GM19438 (cell line): ENCODE results near the gene CARD9.
A peak's percentile ranks its signal among the peaks of the same experiment; 100 is the strongest.

Experiments used
- ATAC-seq: cut with Tn5 transposase; IDR thresholded peaks from one replicate; pipeline ENCODE4 v1.9.1; 2021; ENCODE audit warnings: low read depth; ENCODE audit not compliant: unreplicated experiment

Gene CARD9

DNA sequence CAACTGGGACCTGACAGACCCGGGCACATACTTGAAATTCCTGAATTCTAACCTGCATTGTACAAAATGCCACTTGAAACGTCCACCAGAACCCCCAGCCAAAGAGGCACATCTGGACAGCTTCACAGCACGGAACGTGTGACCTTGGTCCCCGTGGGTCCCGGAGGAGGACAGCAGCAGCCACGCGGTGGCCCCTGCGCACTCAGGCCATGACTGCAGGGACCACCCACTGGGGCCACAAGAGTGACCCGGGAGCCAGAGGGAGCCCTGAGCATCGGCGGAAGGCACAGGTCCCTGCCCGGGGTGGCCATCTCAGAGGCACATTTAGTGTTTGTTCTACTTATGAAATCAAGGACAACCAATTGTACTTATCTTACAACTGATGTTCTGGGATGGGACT, 28.6 kb upstream of the CARD9 start:
- no peak for ATAC-seq

DNA sequence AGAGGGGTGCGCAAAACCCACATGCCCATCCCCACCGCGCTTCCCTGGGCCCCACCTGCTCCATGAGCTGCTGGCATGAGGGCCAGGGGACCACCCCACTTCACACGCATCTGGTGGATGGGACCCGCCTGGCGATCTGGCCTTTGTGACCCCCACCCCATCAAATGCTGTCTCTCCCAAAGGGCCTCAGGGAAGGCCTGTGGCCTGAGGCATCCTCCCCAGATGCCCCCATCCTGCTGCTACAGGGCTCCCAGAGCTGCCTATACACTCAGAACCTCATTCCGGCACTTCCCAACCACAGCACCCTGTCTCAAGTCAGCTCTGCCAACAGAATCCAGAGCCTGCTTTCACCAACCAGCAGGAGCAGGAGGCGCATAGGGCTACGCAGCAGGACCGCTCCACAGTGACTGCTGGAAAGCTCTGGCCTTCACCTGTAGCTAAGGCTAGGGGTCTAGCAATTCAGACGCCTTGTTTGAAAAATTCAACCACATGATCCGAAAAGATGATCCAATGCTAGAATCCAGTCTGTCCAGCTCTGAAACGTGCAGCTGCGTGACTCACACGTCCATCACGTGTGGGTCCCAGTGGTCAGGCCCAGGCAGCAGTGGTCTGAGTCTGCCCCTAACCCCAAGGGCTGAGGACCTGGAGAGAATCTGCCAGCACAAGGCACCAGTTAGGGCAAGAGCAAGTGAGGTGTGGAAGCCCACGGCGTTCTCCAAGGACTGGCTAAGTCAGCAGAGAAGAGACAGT, 27.9 kb upstream of the CARD9 start:
- ATAC-seq = no peak

DNA sequence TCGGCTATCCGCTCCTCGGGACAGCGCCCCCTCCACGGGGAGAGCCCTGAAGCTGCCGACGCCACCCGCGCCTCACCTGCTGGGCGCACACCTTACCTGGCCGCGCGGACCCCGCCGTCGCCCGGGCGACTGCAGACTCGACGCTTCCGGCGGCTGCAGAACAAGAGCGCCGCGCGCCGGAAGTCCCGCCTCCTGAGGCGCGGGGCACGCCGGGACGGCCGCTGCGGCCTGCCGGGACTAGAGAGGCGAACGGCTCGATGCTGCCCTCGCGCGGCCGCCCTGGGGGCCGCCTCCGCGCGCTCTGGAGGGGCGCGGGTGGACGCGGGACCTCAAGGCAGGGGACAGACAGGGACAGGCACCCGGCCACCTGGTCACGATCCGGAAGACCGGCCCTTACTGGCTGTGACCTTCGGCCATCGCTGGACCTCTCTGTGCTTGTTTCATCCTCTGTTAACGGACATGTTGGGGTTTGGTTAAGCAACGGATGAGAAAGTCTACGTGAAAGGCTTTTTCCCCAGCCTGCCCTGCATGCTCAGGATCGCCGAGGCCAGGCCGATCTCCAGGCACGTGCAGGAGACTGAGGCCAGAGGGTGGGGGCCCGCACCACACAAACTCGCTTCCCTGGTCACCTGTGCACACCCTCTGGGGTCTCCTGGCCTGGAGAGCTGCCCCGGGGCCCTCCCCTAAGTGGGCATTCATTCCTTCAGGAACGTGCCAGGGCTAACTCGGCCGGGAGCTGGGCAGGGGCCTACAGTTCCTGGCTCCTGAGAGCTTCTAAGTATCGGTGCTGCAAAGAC, 26.8 kb upstream of the CARD9 start, which contains the start of gene SNAPC4:
Gene SNAPC4 (minus strand): TSS at position 133 of the 797 bp plus-strand sequence. CDS start 1,742 bp downstream, outside the sequence.
- peak; percentile 48 for ATAC-seq

DNA sequence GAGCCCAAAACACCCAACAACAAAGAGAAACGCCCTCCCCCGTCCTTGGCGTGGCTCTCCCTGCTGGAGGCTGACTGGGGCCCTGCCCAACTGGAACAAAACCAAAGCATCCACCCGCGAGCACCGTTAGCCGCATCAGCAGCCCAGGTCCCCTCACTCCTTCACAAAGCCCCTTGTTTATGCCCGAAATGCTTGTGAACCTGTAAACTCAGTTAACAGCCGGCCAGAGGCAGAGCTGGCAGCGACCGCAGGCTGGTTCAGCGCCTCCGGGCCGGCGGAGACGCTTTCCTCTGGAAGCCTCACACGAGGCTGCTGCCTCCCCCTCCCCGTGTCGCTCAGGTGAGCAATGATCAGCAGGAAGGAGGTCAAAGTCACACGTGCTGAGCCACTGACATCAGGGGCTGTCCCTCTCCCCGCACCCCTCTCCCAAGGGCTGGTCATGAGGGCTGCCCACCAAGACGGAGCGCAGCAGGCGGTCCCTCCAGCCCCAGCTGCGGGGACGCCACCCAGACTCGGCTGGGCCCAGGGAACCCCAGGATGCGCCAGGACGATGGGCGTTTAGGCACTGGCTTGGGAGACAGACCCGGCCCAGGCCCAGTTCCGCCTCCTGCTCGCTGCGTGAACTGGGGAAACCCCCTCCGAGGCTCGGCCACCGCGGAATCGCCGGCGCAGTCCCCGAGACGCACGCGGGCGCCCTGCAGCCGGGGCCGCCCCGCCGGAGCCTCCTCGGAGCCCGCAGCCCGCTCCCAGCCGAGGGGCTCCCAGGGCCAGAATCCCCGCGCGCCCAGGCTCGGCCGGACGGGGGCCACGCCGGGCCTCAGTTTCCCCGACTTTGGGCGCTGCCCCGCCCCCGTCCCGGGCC, 25.9 kb upstream of the CARD9 start:
- peak; percentile 9 for ATAC-seq

DNA sequence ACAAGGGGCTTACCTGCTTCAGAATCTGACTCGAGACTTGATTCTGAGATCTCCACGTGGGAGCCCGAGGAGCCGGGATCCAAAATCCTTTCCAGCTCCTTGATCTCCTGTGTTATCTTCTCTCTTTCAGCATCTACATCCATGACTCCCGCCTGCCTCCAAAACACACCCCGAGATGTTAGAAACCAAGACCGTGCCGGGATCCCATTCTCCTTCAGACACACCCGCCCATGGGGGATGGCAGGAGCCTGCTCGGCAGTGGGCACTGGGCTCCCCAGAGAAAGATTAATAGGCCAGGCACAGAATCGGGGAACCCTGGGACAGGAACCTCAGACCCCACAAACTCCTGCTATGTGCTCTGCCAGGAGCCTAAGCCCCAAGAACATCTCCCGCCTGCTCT, 24.8 kb upstream of the CARD9 start:
- no peak for ATAC-seq

DNA sequence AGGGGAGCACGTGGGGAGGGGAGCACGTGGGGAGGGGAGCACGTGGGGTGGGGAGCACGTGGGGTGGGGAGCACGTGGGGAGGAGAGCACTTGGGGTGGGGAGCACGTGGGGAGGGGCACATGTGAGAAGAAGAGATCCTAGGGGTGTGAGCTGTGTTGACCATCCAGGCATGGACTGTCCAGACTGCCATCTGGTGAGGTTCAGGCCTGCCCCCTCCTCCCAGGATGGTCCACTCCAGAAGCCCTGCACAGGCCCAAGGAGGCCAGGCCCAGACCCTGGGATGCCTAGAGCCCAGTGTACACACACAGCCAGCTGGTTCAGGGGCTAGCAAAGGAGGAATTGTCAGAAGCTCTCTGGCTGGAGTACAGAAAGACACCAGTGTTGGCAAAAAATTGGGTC, 24.2 kb upstream of the CARD9 start:
- no peak for ATAC-seq

DNA sequence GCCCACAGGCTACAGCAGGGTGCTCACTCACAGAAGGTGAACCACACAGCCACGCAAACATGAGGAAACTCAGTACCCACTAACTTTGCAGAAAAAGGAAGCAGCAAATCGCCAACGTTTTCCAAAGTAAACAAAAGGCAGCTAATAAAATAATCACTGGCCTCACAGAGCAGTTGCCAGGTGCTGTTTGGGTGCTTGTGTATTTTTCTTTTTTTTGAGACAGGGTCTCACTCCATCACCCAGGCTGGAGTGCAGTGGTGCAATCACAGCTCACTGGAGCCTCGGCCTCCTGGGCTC, 22.7 kb upstream of the CARD9 start:
- ATAC-seq = no peak

DNA sequence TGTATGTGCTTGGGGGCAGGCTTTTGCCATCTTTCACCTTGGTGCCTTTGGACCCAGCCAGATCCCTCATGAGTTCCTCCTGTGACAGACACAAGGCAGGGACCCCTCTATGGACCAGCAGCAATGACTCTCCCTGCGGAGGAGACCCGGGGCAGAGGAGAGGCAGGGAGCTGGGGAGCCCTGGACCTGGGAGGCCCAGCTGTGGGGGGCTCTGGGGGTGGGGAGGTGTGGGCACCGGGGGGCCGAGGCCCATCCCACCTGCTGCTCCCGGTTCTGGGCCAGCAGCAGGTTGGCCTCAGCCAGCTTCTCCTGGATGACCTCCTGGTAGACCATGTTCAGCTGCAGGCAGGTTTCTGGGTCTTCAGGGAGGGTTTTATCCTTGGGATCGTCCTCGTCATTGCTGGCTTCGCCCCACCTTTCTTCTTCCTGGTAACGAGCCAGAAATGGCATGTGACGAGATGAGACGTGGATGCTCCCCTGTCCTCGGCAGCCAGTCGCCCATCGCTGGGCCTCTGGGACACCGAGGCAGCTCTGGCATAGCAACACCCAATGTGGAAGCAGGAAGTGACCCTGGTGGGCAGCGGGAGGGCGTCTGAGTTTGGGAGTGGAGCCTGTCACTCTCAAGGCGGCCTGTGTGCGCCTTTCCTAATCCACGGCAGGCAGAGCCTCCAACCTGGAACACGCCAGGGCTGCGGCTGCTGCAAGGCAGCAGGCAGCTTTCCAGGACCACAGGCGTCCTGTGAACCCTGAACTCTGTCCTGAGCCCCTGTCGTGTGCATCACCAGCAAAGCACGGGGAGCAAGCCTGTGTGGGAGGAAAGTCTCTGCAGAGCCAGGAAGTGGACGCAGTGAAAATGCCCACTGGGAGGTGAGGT, 22.1 kb upstream of the CARD9 start:
- no peak for ATAC-seq

DNA sequence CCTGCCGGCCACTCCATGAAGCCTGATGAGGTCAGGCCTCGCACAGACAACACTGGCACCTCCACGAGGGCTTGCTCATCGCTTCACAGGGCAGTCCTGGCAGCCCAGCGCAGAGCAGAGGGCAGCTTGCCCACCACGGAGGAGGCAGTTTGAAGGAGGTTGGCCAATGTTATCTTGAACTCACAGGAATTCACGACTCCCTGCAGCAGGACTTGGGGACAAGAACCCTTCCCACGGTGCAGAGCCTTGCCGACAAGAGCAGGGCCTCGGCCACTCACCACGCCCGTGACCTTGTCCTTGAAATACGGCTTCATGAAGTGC, 21.5 kb upstream of the CARD9 start:
- ATAC-seq = no peak

DNA sequence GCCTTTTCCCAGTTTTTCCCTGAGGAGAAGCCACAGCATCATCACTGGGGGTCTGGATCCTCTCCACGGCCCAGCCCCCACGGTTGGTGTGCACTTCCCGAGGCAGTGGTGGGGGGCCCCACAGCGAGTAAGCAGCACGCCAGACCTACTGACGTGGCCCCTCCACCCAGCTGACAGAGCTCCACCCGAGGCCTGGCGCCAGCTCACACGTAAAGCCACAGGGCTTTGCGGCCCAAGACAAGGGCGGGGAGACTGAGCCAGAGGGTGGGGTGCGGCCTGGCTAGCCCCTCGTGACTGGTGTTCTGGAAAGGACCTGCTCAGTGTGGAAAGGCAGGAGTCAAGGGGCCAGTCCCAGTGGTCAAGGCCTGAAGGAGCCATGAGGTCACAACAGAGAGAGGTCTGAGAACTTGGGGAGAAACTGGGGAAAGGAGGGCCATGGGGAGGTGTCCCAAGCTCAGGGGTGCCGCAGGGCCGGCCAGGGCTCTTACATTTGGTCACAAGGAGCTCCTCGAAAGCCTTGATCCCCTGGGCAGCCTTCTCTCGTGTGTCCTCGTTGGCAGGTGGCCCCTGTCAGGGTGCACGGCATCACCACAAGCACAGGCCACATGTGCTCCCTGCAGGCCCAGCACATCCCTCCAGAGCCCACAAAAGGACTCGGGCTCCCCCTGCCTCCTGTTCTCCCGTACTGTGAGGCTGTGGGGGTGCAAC, 21.0 kb upstream of the CARD9 start:
- ATAC-seq = no peak

DNA sequence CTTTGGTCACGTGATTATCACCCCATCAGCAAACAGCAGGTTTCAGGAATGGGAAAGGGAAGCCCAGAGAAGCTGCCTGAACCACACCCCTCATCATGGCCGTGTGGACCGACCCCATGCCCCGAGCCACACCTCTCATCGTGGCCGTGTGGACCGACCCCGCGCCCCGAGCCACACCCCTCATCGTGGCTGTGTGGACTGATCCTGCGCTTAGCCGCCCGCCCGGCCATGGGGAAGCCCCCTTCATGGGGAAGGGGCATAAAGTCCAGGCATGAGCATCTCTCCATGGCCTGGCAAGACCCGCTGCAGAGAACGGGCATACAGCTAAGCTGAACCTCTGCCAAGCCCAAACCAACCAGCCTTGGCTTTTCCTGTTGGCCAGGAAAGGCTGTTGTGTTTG, 20.1 kb upstream of the CARD9 start:
- no peak for ATAC-seq

DNA sequence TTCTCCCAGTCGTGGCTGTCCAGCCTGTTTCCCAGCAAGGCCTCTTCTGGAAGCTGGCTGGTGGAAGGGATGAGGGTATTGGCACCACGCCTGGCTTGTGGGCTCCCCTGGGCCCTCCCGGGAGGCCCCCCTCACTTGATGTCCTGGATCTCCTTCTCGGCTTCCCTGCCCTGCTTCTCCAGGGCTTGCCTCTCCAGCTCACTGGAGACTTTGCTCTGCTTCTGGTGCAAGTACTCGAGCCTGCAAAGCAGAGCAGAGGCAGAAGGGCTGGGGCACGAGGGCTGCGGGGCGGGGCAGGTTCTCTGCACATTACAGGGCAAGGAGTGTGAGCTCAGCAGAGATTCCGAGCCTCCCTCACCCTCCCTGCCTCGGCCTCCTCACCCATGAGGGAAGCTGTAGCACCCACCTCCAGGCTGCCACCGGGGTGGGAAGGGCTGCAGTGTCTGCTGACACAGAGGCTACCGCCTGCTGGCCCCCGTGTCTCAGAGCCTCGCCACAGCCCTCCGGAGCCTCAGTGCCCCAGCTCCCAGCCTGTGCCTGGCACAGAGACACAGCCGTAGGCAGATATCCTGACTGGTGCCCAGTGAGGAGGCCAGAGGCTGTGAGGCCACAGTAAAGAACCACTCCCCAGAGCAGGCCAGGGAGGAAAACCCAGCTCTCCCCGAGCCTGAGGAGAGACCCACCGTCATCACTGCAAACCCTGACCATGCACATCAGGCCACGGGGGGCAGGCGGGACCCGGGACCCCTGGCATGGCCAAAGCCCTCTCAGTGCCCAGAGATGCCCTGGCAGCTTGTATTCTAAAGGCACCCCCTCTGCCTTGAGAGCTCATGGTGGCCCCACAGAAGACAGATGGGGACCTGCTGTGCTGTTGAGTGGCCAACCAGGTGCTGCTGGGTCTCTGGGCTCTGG, 19.3 kb upstream of the CARD9 start:
- ATAC-seq = no peak

DNA sequence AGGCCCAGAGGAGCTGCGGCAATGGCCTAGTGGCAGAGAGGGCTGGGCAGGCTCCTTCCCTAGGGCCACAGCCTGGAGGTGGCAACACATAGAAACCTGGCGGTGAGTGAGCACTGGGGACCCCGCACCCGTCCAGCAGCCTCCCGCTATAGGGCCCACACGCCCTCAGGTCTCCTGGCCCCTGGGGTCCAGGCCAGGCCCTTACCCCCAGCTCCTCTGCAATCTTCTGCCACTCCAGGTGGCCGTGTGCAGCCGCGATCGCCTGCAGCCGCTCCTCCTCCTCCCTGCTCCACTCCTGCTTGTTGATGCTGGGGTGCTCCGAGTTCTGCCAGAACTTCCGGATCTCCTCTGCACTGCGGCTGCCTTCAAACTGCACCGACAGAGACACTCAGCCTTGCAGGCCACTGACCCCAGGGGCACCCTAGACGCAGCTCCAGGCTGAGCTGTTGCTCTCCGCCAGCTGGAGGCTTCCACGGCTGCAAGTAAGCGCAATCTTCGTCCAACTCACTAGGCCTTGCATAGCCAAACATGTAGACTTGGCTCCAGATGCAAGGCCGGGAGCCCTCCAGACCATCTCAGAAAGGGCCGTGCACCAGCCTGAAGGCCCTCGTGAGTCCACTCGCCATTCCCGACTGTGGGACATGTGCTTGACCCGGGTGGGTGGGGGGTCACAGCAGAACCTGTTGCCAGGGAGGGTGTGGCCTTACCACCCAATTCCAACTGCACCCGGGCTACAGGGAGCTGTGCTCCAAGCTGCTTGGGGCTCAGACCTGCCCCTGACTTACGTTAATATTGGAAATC, 18.5 kb upstream of the CARD9 start:
- no peak for ATAC-seq

DNA sequence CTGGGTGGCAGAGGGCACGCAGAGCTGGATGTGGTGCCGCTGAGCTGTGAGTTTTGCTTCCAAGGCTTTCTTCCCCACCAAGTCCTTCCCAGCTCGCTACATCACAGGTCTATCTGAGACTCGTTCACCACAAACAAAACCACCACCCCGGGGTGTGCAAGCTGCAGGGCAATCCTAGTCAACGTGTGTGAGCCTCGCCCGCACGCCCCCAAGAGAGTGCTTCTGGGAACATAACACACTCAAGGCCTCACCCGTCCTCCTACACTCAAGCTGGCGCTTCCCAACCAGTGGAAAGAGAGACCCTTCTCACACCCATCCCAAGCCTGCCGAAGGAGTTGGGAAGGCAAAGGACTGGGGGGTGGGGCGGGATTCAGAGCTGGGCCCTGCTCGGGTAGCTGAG, 15.9 kb upstream of the CARD9 start:
- no peak for ATAC-seq

DNA sequence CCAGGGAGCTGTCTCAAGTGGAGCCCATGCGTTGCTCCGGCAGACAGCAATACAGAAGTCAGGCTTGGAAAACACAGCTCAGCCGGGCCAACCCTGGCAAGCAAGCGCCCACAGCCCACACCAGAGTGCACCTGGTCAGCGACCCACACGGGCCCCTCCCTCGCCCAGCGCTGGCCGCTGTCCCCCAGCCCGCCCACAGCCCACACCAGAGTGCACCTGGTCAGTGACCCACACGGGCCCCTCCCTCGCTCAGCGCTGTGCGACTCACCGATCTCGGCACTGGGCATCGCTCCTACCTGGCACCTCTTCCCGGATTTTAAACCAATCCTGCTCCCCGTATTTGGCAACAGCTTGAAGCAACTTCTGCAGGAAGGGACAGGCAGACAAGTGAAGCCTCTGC, 13.7 kb upstream of the CARD9 start:
- ATAC-seq = no peak

DNA sequence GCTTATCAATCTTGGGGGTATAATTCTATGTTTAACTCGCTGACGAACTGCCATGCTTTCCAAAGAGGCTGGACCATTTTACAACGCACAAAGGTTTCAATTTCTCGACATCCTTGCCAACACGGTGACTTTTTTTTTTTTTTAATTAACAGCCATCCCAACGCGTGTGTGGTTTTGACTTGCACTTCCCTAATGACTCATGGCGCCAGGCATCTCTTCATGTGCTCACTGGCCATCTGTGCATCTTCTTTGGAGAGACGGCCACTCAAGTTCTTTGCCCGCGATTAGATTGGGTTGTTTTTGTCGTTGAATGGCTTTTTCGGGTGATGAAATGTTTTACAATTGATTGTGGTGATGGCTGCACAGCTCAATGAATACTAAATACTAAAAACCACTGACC, 12.5 kb upstream of the CARD9 start:
- ATAC-seq = no peak

DNA sequence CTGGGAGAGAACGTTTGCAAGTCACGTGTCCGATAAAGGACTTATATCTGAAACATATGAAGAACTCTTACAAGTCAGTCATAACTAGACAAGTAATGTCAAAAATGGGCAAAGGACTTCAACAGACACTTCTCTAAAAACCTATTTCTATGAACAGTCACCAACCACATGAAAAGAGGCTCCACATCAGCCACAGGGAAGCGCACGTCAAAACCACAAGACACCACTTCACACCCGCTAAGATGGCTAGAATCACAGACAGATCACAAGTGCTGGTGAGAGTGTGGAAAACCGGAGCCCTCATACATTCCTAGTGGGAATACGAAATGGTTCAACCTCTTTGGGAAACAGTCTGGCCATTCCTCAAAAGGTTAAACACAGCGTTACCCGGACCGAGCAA, 11.5 kb upstream of the CARD9 start:
- no peak for ATAC-seq

DNA sequence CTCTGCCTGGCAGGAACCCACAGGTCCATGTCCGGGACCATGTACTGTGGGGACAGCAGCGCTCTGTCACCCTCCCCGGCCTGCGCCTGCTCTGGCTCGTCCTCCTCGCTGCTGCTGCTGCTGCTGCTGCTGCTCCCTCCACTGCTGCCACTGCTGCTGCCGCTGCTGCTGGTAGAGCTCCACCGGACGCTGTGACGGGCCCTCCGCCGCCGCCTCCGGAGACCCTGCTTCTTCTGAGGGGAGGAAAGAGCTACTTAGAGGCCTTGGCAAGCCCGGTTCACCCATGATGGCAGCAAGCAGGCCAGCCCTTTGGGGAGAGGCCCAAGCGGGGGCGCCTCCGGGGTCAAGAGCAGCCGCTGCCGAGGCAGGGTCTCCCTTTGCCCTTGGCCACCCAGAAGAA, 10.0 kb upstream of the CARD9 start:
- ATAC-seq = no peak
